Psoas muscle (tissue), 8 donors: Measurements from ENCODE around the gene ATP5F1D. TPM values are rescaled to one million over a fixed set of nuclear protein-coding genes. Genes with fewer than 3 reads are reported as not detected.
A peak's percentile ranks its signal among the peaks of the same experiment; 100 is the strongest.

Experiments used
- ATAC-seq, 4 donors: fragments of 200-7000 bp; cut with Tn5 transposase; one replicate each; pipeline ENCODE4 v1.9.1; 2020; ENCODE audit warnings: moderate library complexity in 3 of 4, mild to moderate bottlenecking in 2 of 4
- DNase-seq, 2 donors: peaks; one replicate each; pipeline ENCODE4 v3.0.0-alpha.2; 2020
- H3K27ac ChIP-seq: fragments of 200-600 bp; one replicate; pipeline ENCODE4 v1.8.0; 2022
- H3K27me3 ChIP-seq, 3 donors: fragments of 200-600 bp in 1 of 3; one replicate each; pipeline versions ENCODE4 v1.6.1 to v1.8.0; 2013 to 2022; ENCODE audit warnings: low read length in 2 of 3, mild to moderate bottlenecking in 2 of 3, moderate library complexity in 1 of 3; ENCODE audit not compliant: insufficient read depth in 3 of 3
- H3K36me3 ChIP-seq, 2 donors: fragments of 200-600 bp in 1 of 2; one replicate each; pipeline versions ENCODE4 v1.6.1 to v1.8.0; 2013 to 2022; ENCODE audit warnings: low read depth in 1 of 2, mild to moderate bottlenecking in 1 of 2, moderate library complexity in 1 of 2; ENCODE audit not compliant: insufficient read depth in 1 of 2
- H3K4me1 ChIP-seq: fragments of 200-600 bp; one replicate; pipeline ENCODE4 v1.8.0; 2022
- H3K4me3 ChIP-seq: fragments of 200-600 bp; one replicate; pipeline ENCODE4 v1.8.0; 2022; ENCODE audit warnings: mild to moderate bottlenecking
- H3K9me3 ChIP-seq: fragments of 200-600 bp; one replicate; pipeline ENCODE4 v1.8.0; 2022
- CTCF ChIP-seq: fragments of 200-600 bp; IDR thresholded peaks from one replicate; pipeline ENCODE4 v1.8.0; 2022; ENCODE audit warnings: antibody characterized with exemption
- WGBS, 3 donors: extraction: QIAGEN DNeasy Blood & Tissue Kit; methylation state at CpG; one replicate each; pipeline versions ENCODE4 v1.1.6 to v1.1.7; 2013; 5-methylcytosine and 5-hydroxymethylcytosine counted together
- intact Hi-C, 2 donors: fragments of 100-400 bp; cut with DNase I; formaldehyde crosslinking; loops; one replicate each; pipeline versions ENCODE4 v1.11.0 to v1.14.2; 2022
- polyA plus RNA-seq, 3 donors: library from polyadenylated mRNA; stranded (reverse); fragments of 200-250 nt; gene quantifications; one replicate each; pipeline ENCODE4 v1.2.3, GENCODE V29; 2013
- total RNA-seq, 4 donors: library from RNA; stranded (reverse); fragmentation: NEBNext Ultra II Directional in 2 of 4; extraction: Animal tissue kit (Norgen Biotek cat#: 25700) in 2 of 4; gene quantifications; one replicate each; pipeline versions ENCODE4 v1.2.1 to v1.2.4, GENCODE V29; 2021 to 2023
- donor health status: healthy with polysubstance abuse.
- donor health status: DM: no; HTN: no; CAD: no; lungs with moderate emphysema.
- donor health status: Bipolar disorder and iron deficiency.
- donor health status: healthy.
- donor health status: DM: yes; HTN: yes; CAD: no.
- donor health status: DM: no; HTN: no; CAD: no.
- donor health status: DM: no; HTN: no; CAD: no.
- donor health status: DM: yes; HTN: yes; CAD: no.

The ATP5F1D gene
- total and polyA plus RNA-seq, 7 donors: 310 to 858 (median 509) TPM

DNA sequence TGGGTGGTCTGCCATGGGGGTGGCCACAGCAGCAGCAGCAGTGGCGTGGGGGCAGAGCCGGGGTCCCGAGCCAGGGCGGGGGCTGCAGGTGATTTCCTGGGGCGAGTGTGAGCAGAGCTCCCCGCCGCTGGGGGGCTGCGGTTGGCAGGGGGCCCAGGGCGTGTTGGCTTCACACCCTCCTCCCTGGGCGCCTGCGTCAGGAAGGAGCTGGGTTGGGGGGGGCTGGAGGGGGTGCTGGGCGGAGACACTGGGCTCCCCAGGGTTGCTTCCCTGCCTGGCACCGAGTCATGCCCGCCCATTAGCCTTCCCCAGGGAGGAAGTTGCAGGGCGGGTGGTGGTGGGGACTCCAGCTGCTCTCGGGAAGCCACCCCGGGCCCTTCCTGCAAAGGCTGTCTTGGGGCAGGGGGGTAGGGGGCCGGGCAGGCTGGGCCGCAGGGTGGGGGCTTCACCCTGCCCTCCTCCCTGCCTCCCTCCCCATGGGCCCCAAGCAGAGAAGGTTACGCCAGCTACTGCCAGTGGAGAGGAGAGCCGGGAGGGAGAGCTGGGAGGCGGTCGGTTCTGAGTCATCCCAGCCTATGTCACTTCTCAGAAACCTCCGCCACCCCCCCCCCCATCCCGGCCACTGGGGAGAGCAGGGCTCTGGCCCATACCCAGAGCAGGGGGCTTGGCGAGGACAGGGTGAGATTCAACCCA, 11.4 kb downstream of the ATP5F1D start:
- intact Hi-C loops: no loop called here
- peaks cover 13 to 66% of the 10 kb centered on the region in 2 donors for H3K36me3 ChIP-seq
- peak overlapping the region; percentile 99 for H3K27ac ChIP-seq
- WGBS, 3 donors: 8 to 23% (median 11%) methylated on average over 14 to 26 of the region's 26 CpGs
- H3K27me3 ChIP-seq: no peaks in the 10 kb centered on the region
- H3K4me3 ChIP-seq: peak overlapping the region; percentile 80
- H3K4me1 ChIP-seq: peaks cover 44% of the 10 kb centered on the region
- peak; percentile 33 to 46 (median 40) for ATAC-seq
- no peak for TF ChIP-seq CTCF
- no peaks in the 10 kb centered on the region for H3K9me3 ChIP-seq
- DNase-seq: peak; percentile 91 to 94

DNA sequence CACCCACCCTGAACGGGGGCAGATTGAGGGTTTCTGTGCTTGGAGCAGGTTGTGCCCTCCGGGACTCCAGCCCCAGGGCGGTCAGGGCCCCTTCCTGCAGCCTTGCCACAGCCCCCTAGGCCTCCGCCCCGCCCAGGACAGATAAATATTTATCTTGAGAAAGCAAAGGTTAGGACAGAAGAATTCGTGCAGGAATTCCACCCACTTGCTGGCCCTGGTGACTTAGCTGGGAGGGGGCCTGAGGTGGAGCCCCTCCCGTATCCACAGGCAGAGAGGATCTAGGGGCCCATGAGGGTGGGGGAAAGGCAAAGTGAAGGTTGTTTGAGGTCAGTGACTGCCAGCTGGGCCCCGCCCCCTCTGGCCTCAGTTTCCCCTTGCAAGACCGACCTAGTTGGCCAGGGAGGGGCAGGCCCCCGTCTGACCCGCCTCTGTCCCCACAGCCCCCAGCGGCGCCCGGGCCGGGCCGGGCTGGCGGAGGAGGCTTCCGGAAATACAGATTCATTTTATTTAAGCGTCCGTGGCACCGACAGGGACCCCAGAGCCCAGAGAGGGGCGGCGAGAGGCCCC, 12.0 kb downstream of the ATP5F1D start:
- TF ChIP-seq CTCF: no peak
- DNase-seq (no peak), ATAC-seq (no peak)
- 52 to 66% (median 63%) methylated on average over 14 to 23 of the region's 23 CpGs for WGBS, 3 donors
- no peaks in the 10 kb centered on the region for H3K27me3 ChIP-seq
- no peaks in the 10 kb centered on the region for H3K9me3 ChIP-seq
- peak overlapping the region; percentile 99 for H3K27ac ChIP-seq
- peaks cover 50% of the 10 kb centered on the region for H3K4me1 ChIP-seq
- H3K4me3 ChIP-seq: peak overlapping the region; percentile 80
- peaks cover 13 to 72% of the 10 kb centered on the region in 2 donors for H3K36me3 ChIP-seq
- intact Hi-C loops: no loop called here

DNA sequence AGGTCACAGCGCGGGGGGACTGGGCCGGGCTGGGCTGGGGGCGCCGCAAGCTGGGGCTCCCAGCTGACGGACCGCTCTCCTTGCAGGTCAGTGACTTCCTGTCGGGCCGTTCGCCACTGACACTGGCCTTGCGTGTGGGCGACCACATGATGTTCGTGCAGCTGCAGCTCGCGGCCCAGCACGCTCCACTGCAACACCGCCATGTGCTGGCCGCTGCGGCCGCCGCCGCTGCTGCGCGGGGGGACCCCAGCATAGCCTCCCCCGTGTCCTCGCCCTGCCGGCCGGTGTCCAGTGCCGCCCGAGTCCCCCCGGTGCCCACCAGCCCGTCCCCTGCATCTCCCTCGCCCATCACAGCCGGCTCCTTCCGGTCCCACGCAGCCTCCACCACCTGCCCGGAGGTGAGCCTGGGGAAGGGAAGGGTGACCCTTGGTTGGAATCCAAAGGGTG, 12.6 kb downstream of the ATP5F1D start:
- Histone ChIP-seq H3K36me3 (peaks cover 13 to 72% of the 10 kb centered on the region in 2 donors), H3K9me3 (no peaks in the 10 kb centered on the region), H3K27ac (peak overlapping the region; percentile 99), H3K4me3 (peak overlapping the region; percentile 80), H3K4me1 (peaks cover 55% of the 10 kb centered on the region), H3K27me3 (no peaks in the 10 kb centered on the region)
- ATAC-seq (no peak), DNase-seq (peak; percentile 67 to 76)
- TF ChIP-seq CTCF: no peak
- 74 to 81% (median 77%) methylated on average over 32 to 37 of the region's 37 CpGs for whole genome bisulfite sequencing, 3 donors
- intact Hi-C loops: no loop called here

- Histone ChIP-seq H3K4me1 (peaks cover 60% of the 10 kb centered on the region), H3K4me3 (peak overlapping the region; percentile 80), H3K27me3 (no peaks in the 10 kb centered on the region), H3K27ac (peak overlapping the region; percentile 99), H3K36me3 (peaks cover 13 to 72% of the 10 kb centered on the region in 2 donors), H3K9me3 (no peaks in the 10 kb centered on the region)
- 81 to 93% (median 87%) methylated on average over 20 of the region's 20 CpGs for WGBS, 3 donors
- DNase-seq (no peak), ATAC-seq (no peak)
- intact Hi-C loops: no loop called here
- TF ChIP-seq CTCF: no peak
Measured at GRCh38 chr19:1254530-1255185, 13.1 kb downstream of the ATP5F1D start.
